GM19238 (cell line): ENCODE measurements around the gene GLI1.
A peak's percentile ranks its signal among the peaks of the same experiment; 100 is the strongest.

ENCODE experiments used
- DNase-seq: peaks from one replicate; pipeline ENCODE4 v3.0.0; 2011; ENCODE audit warnings: low spot score; ENCODE audit not compliant: insufficient read length

GLI1 gene

DNA sequence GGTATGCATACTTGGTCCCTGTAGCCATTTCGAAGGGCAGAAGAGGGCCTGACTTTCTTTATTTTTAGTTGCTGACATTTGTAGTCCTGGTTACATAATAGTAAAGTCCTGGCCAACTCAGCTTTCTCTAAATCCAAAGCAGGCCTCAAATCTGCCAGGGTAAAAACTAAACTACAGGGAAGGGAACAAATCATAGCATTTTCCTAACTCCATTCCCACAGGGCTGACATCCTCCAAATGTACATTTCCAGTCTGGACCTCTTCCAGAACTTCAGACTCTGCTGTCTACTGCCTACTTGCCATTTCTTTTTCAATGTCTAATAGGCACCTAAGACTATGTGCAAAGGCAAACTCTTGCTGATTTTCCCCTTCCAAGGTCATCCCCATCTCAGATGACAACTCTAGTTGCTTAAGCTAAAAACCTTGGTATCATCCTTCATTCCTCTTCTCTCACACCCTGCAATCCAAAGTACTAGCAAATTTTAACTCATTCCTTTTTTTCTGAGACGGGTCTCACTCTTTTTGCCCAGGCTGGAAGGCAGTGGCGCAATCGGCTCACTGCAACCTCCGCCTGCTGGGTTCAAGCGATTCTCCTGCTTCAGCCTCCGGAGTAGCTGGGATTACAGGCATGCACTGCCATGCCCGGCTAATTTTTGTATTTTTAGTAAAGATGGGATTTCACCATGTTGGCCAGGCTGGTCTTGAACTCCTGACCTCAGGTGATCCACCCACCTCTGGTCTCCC is 58.8 kb downstream of the GLI1 start:
- no peak for DNase-seq

DNA sequence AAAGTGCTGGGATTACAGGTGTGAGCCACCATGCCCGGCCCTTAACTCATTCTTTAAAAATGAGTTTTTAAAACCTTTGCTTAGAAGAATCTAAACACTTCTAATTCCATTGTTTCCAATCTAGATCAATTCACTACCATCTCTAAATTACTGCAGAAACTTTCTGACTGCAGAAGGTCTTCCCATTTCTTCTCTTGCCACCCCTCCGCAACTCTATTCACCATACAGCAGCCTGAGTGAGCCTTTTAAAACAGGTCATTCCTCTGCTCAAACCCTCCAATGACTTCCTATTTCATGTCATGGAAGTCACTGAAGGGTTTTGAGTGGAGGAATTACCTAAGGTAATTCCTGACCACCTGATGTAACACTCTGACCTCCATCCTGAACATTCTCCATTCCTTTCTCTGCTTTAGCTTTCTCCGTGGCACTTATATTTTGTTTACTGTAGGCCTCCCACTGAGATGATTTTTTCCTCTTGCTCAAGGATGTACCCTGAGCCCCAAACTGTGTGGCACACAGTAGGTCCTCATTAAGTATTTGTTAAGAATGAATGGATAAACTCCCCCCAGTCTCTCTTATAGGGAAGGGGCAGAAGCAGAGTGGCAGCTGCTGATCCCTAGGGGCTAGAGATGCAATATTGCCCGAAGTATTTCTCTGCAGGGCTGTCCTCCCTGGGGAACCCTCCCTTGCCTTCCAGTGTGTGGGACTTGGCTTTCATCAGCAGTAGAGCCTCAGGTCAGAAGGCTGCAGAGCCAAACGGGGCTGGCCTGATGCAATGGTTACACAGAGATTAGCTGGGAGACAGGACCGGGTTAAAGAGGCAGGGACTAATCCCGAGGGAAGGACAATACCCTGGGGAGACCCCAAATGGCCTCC is 59.6 kb downstream of the GLI1 start:
- no peak for DNase-seq

DNA sequence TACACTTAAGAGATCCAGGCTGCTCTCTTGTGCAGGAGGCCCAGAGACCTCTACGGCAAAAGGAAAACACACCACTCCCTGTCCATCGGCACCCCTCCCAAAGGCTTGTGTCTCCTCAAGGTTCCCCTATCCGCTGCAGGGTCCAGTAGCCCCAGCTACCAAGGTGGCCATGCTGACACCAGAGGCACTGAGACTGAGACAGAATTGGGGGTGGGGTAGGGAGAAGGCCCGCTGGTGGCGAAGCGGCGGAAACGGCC is 60.1 kb downstream of the GLI1 start:
- no peak for DNase-seq

DNA sequence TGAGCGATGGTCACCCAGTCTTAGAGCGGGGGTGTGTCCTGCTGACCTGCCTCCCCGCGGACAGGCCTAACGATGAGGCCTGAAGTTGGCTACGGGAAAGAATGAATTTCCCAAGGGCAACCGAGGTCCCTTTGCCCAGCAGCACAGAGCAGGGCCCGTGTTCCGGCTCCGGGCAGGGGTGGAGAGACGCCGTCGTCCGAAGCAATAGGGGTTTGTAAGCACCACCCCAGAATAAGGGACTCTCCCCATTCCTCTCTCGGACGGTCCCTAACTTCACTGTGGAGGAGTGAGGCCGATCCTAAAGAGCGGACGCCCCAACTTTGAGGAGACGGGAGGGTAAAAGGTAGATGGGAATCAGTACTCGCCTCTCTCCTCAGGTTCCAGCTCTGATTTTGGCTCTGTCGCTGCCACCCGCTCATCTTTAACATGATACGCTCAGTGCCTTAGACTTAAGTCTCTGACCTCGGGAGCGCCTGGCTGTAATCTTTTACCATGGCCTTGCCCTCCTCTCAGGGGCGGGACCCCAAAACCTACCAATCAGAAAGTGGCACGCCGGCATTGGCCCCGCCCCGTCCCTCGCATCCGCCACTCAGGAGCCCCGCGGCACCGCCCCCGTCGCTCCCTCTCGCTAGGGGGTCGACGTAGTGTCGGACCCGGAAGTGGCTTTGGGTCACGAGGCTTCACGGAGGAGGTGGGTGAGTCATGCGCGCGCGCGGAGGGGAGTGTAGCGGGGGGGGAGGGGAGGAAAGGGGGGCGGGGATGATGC is 60.7 kb downstream of the GLI1 start, which contains the start of gene DDIT3:
TSS of gene DDIT3 (minus strand) at position 462 of the 766 bp plus-strand sequence. CDS start 3,108 bp downstream, outside the sequence.
- DNase-seq: peak; percentile 91

DNA sequence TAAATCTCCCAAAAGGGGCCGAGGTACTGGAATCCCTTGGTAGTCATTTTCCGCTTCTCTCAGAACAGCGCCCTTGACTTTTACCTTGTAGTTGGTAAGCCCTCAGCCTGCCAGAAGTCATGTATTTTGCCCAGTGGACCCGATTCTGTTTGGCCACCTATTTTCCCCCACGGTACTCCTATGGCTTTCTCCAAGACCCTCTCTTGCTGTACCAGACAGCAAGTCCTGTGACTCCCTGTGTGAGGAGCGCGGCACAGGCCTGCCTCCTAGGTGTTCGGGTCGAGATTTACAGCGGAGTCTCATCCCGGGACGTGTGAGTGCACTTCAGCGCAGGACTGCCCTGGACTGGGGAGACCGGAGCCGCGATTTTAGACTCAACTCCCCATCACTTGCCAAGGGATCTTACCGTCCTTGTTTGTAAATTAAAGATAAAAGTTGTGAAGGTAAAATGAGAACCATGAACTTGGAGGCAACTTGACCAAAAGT is 62.0 kb downstream of the GLI1 start:
- no peak for DNase-seq
